PC-9 (cell line): ENCODE data around the gene CLDN3. TPM values are rescaled to one million over a fixed set of nuclear protein-coding genes. Genes with fewer than 3 reads are reported as not detected.
A peak's percentile ranks its signal among the peaks of the same experiment; 100 is the strongest.

ENCODE experiments used
- BruUV-seq: library from RNA; stranded (reverse); fragments of 400-500 nt; replicated peaks from 2 replicates; lab custom pipeline; 2021; lab: Mats Ljungman, UMichigan
- CTCF ChIA-PET: fragments of 300-600 bp; sonication (Branson Sonifier 250); formaldehyde crosslinking; loops from one replicate; lab custom pipeline; 2022; ENCODE audit warnings: antibody characterized with exemption; lab: Charles Lee
- POLR2A ChIA-PET: fragments of 300-600 bp; sonication (Branson Sonifier 250); formaldehyde crosslinking; loops from one replicate; lab custom pipeline; 2022; ENCODE audit warnings: antibody characterized with exemption; ENCODE audit not compliant: unreplicated experiment; lab: Charles Lee
- DNase-seq, 2 experiments: peaks; one replicate each; pipeline versions ENCODE4 v3.0.0 to v3.0.0-alpha.2; 2015 to 2022; ENCODE audit warnings: mixed read lengths in 1 of 2
- H2AFZ ChIP-seq: fragments of 200-600 bp; sonication (generic); 2 replicates; pipeline ENCODE4 v1.8.1; 2017; ENCODE audit warnings: antibody characterized with exemption
- H3F3A ChIP-seq: fragments of 200-600 bp; sonication (generic); 2 replicates; pipeline ENCODE4 v1.8.1; 2017; ENCODE audit warnings: antibody characterized with exemption, mild to moderate bottlenecking, low read depth; ENCODE audit not compliant: insufficient read depth
- H3K27ac ChIP-seq: fragments of 200-600 bp; sonication (generic); 2 replicates; pipeline ENCODE4 v1.6.1; 2016; ENCODE audit warnings: mixed run types
- H3K27me3 ChIP-seq: fragments of 200-600 bp; sonication (generic); 2 replicates; pipeline ENCODE4 v1.6.1; 2016; ENCODE audit warnings: low read depth, mixed run types; ENCODE audit not compliant: insufficient read depth
- H3K36me3 ChIP-seq: fragments of 200-600 bp; sonication (generic); 2 replicates; pipeline ENCODE4 v1.6.1; 2016; ENCODE audit warnings: low read depth, mixed run types
- H3K4me1 ChIP-seq: fragments of 200-600 bp; sonication (generic); replicated peaks from 2 replicates; pipeline ENCODE4 v1.6.1; 2016; ENCODE audit warnings: mixed run types; ENCODE audit not compliant: insufficient read depth
- H3K4me2 ChIP-seq: fragments of 200-600 bp; sonication (generic); 2 replicates; pipeline ENCODE4 v1.6.1; 2017; ENCODE audit warnings: mixed run types
- H3K4me3 ChIP-seq: fragments of 200-600 bp; sonication (generic); 2 replicates; pipeline ENCODE4 v1.6.1; 2016; ENCODE audit warnings: mixed run types
- H3K79me2 ChIP-seq: fragments of 200-600 bp; sonication (generic); 2 replicates; pipeline ENCODE4 v1.6.1; 2017; ENCODE audit warnings: low read depth, mixed run types
- H3K9me2 ChIP-seq: fragments of 200-600 bp; sonication (generic); 2 replicates; pipeline ENCODE4 v1.8.1; 2017; ENCODE audit warnings: mild to moderate bottlenecking; ENCODE audit not compliant: insufficient read depth
- H3K9me3 ChIP-seq: fragments of 200-600 bp; sonication (generic); 2 replicates; pipeline ENCODE4 v1.8.1; 2016; ENCODE audit warnings: low read depth; ENCODE audit not compliant: insufficient read depth
- H4K20me1 ChIP-seq: fragments of 200-600 bp; sonication (generic); 2 replicates; pipeline ENCODE4 v1.8.1; 2017; ENCODE audit not compliant: insufficient read depth
- CTCF ChIP-seq: fragments of 200-600 bp; sonication (generic); conservative IDR thresholded peaks from 2 replicates; pipeline ENCODE4 v1.6.1; 2017; ENCODE audit warnings: mixed run types, antibody characterized with exemption, mild to moderate bottlenecking, moderate library complexity
- EZH2 ChIP-seq: fragments of 200-600 bp; sonication (generic); IDR thresholded peaks from 2 replicates; pipeline ENCODE4 v1.8.0; 2017; ENCODE audit warnings: antibody characterized with exemption, low read depth
- intact Hi-C: fragments of 100-400 bp; cut with micrococcal nuclease; formaldehyde crosslinking; loops from one replicate; pipeline ENCODE4 v1.10.0; 2022; ENCODE audit not compliant: unreplicated experiment
- total RNA-seq: library from RNA; stranded (reverse); gene quantifications from 2 replicates; pipeline ENCODE4 v1.2.3, GENCODE V29; 2021

Gene CLDN3
- total RNA-seq, 1 experiment from 2014 or later: 31.3 TPM

GRCh38 chr7:73769481-73770001, 529 bp downstream of the CLDN3 start:
- peak overlapping the region; percentile 66; the same call in 1 of the 2 replicates for H3K4me3 ChIP-seq
- TF ChIP-seq CTCF: no peak
- no peak for TF ChIP-seq EZH2
- ChIA-PET CTCF (interaction anchor here (0.5 kb wide), 1 partner anchor 28 kb away, joined by 3 read pairs; no protein-coding TSS in a partner anchor), POLR2A (interaction anchor here (0.5 to 2.0 kb wide), 9 partner anchors 27 to 133 kb away, joined by 3 to 18 read pairs (median 5); no protein-coding TSS in a partner anchor)
- no peaks in the 10 kb centered on the region for H3K9me3 ChIP-seq
- peak overlapping the region; percentile 79 for H3K4me2 ChIP-seq
- H3K79me2 ChIP-seq: no peaks in the 10 kb centered on the region
- H4K20me1 ChIP-seq: no peaks in the 10 kb centered on the region
- no peaks in the 10 kb centered on the region for H3K9me2 ChIP-seq
- H3K27me3 ChIP-seq: no peaks in the 10 kb centered on the region
- peaks cover 17% of the 10 kb centered on the region for H3K4me1 ChIP-seq
- H2AFZ ChIP-seq: peak overlapping the region; percentile 84; the same call in 1 of the 2 replicates
- no peak for DNase-seq
- TSS peak; percentile 86 for BruUV-seq
- intact Hi-C loops: loop anchor here (1.0 to 2.0 kb wide), 5 partner anchors 23 to 82 kb away; partner anchors contain the start of gene CLDN4
- no peak overlapping the region for H3K27ac ChIP-seq
- peaks cover 8% of the 10 kb centered on the region; the same call in 1 of the 2 replicates for H3F3A ChIP-seq
- no peaks in the 10 kb centered on the region for H3K36me3 ChIP-seq

- Histone ChIP-seq H3K36me3 (no peaks in the 10 kb centered on the region), H3F3A (peaks cover 8% of the 10 kb centered on the region; the same call in 1 of the 2 replicates), H2AFZ (no peak overlapping the region), H3K4me3 (no peak overlapping the region), H3K9me3 (no peaks in the 10 kb centered on the region), H3K9me2 (no peaks in the 10 kb centered on the region), H3K27me3 (no peaks in the 10 kb centered on the region), H3K79me2 (no peaks in the 10 kb centered on the region), H3K27ac (no peak overlapping the region), H3K4me1 (peaks cover 10% of the 10 kb centered on the region), H4K20me1 (no peaks in the 10 kb centered on the region), H3K4me2 (no peak overlapping the region; the same call in 1 of the 2 replicates)
- BruUV-seq: no TSS peak
- ChIA-PET POLR2A (interaction anchor here (0.6 to 1.5 kb wide), 2 partner anchors 23 to 28 kb away, joined by 3 to 5 read pairs; no protein-coding TSS in a partner anchor), CTCF (interaction anchor here (0.5 to 0.6 kb wide), 2 partner anchors 10 to 441 kb away, joined by 3 to 5 read pairs; partner anchors contain the start of gene LAT2)
- intact Hi-C loops: no loop called here
- TF ChIP-seq EZH2 (no peak), CTCF (no peak)
- DNase-seq: no peak
Measured at GRCh38 chr7:73768641-73769480, 1.2 kb downstream of the CLDN3 start.

GRCh38 chr7:73766556-73767229, 3.4 kb downstream of the CLDN3 start:
- Histone ChIP-seq H3K79me2 (no peaks in the 10 kb centered on the region), H3K4me2 (no peak overlapping the region), H2AFZ (no peak overlapping the region), H3K9me3 (no peaks in the 10 kb centered on the region), H3K36me3 (no peaks in the 10 kb centered on the region), H3F3A (peaks cover 8% of the 10 kb centered on the region; the same call in 1 of the 2 replicates), H3K9me2 (no peaks in the 10 kb centered on the region), H4K20me1 (no peaks in the 10 kb centered on the region), H3K4me1 (peaks cover 4% of the 10 kb centered on the region; the same call in 1 of the 2 replicates), H3K4me3 (no peak overlapping the region), H3K27me3 (no peaks in the 10 kb centered on the region), H3K27ac (no peak overlapping the region)
- CTCF ChIA-PET: no interaction called here
- no TSS peak for BruUV-seq
- no peak for DNase-seq
- intact Hi-C loops: no loop called here
- TF ChIP-seq CTCF (no peak), EZH2 (no peak)
- POLR2A ChIA-PET: interaction anchor here (0.7 kb wide), 1 partner anchor 31 kb away, joined by 11 read pairs; no protein-coding TSS in a partner anchor
